Caco-2 (cell line): Measurements from ENCODE around the gene BMERB1. TPM values are rescaled to one million over a fixed set of nuclear protein-coding genes. Genes with fewer than 3 reads are reported as not detected.

Experiments used
- BruUV-seq: library from RNA; stranded (reverse); fragments of 400-500 nt; replicated peaks from 2 replicates; lab custom pipeline; 2021; lab: Mats Ljungman, UMichigan
- CTCF ChIA-PET: fragments of 300-600 bp; sonication (Branson Sonifier 250); formaldehyde crosslinking; loops from one replicate; lab custom pipeline; 2022; ENCODE audit warnings: antibody characterized with exemption; lab: Charles Lee
- POLR2A ChIA-PET: fragments of 300-600 bp; sonication (Branson Sonifier 250); formaldehyde crosslinking; loops from one replicate; lab custom pipeline; 2022; ENCODE audit warnings: antibody characterized with exemption; lab: Charles Lee
- DNase-seq, 2 experiments: peaks; one replicate each; pipeline versions ENCODE4 v3.0.0 to v3.0.0-alpha.2; 2020 to 2022
- H3K27me3 ChIP-seq: replicated peaks from 2 replicates; pipeline ENCODE4 v1.6.0; 2011; ENCODE audit warnings: low read length; ENCODE audit not compliant: control insufficient read depth, insufficient read depth
- H3K36me3 ChIP-seq: 2 replicates; pipeline ENCODE4 v1.5.1; 2011; ENCODE audit warnings: low read length; ENCODE audit not compliant: control insufficient read depth, insufficient read depth
- H3K4me1 ChIP-seq: fragments of 250-450 bp; sonication (Bioruptor Pico); 2 replicates; pipeline ENCODE4 v1.5.1; 2020; ENCODE audit warnings: mild to moderate bottlenecking
- H3K4me3 ChIP-seq: 2 replicates; pipeline ENCODE4 v1.5.1; 2011; ENCODE audit warnings: low read depth, mild to moderate bottlenecking, control low read depth, low read length
- H3K9me3 ChIP-seq: fragments of 250-450 bp; sonication (Bioruptor Pico); 2 replicates; pipeline ENCODE4 v1.5.1; 2020; ENCODE audit warnings: mild to moderate bottlenecking, moderate library complexity
- H3K27ac Mint-ChIP-seq: one replicate; pipeline ENCODE4 v1.8.0; 2022; ENCODE audit warnings: mixed read lengths; ENCODE audit not compliant: unreplicated experiment
- H3K27me3 Mint-ChIP-seq: one replicate; pipeline ENCODE4 v1.8.0; 2022; ENCODE audit warnings: mixed read lengths; ENCODE audit not compliant: insufficient read depth, unreplicated experiment
- H3K36me3 Mint-ChIP-seq: one replicate; pipeline ENCODE4 v1.8.0; 2022; ENCODE audit warnings: mild to moderate bottlenecking, mixed read lengths; ENCODE audit not compliant: insufficient read depth, unreplicated experiment
- H3K4me1 Mint-ChIP-seq: one replicate; pipeline ENCODE4 v1.8.0; 2022; ENCODE audit warnings: low read depth, mixed read lengths; ENCODE audit not compliant: unreplicated experiment
- H3K4me3 Mint-ChIP-seq: one replicate; pipeline ENCODE4 v1.8.0; 2022; ENCODE audit warnings: mild to moderate bottlenecking, moderate library complexity, mixed read lengths; ENCODE audit not compliant: unreplicated experiment
- H3K9me3 Mint-ChIP-seq: one replicate; pipeline ENCODE4 v1.8.0; 2022; ENCODE audit warnings: mixed read lengths; ENCODE audit not compliant: unreplicated experiment
- CTCF ChIP-seq, 2 experiments: fragments of 200-600 bp in 1 of 2; IDR thresholded peaks; 1 replicate in 1 of 2; 2 replicates in 1 of 2; pipeline versions ENCODE4 v1.5.1 to v1.8.0; 2011 to 2022; ENCODE audit warnings: antibody characterized with exemption in 1 of 2, control low read depth in 1 of 2, inconsistent platforms in 1 of 2, low read depth in 1 of 2, low read length in 1 of 2, mild to moderate bottlenecking in 1 of 2, moderate library complexity in 1 of 2; ENCODE audit not compliant: insufficient read depth in 1 of 2, severe bottlenecking in 1 of 2, unreplicated experiment in 1 of 2
- intact Hi-C: fragments of 100-400 bp; cut with micrococcal nuclease; formaldehyde crosslinking; loops from one replicate; pipeline ENCODE4 v1.10.0; 2022; ENCODE audit not compliant: unreplicated experiment
- total RNA-seq: library from RNA; stranded (reverse); gene quantifications from 2 replicates; pipeline ENCODE4 v1.2.3, GENCODE V29; 2022

The BMERB1 gene
- total RNA-seq, 1 experiment from 2014 or later: not detected

- Mint-ChIP-seq H3K27me3 (no peaks in the 10 kb centered on the region), H3K4me3 (no peak overlapping the region), H3K4me1 (peaks cover 9% of the 10 kb centered on the region), H3K36me3 (peaks cover 13% of the 10 kb centered on the region), H3K9me3 (no peaks in the 10 kb centered on the region), H3K27ac (no peak overlapping the region)
- TF ChIP-seq CTCF (IDR thresholded peaks at IDR 0.05; ENCODE audit: insufficient read depth in 1 of 2, low read depth in 1 of 2, low read length in 1 of 2, severe bottlenecking in 1 of 2, unreplicated experiment in 1 of 2): no peak
- intact Hi-C loops: no loop called here
- H3K27me3 ChIP-seq: no peaks in the 10 kb centered on the region
- no peaks in the 10 kb centered on the region for H3K9me3 ChIP-seq
- H3K4me1 ChIP-seq: no peaks in the 10 kb centered on the region
- DNase-seq: no peak
- POLR2A ChIA-PET: no interaction called here
- CTCF ChIA-PET: no interaction called here
- no peak overlapping the region for H3K4me3 ChIP-seq
- no TSS peak for BruUV-seq
- no peaks in the 10 kb centered on the region; the same call in none of the 2 replicates for H3K36me3 ChIP-seq
These were observed 187.5 kb downstream of the BMERB1 start for GRCh38 chr16:15621889-15622288.

- no peak for TF ChIP-seq CTCF (IDR thresholded peaks at IDR 0.05; ENCODE audit: insufficient read depth in 1 of 2, low read depth in 1 of 2, low read length in 1 of 2, severe bottlenecking in 1 of 2, unreplicated experiment in 1 of 2)
- POLR2A ChIA-PET: no interaction called here
These were observed 197.5 kb downstream of the BMERB1 start for GRCh38 chr16:15631730-15632409.

GRCh38 chr16:15635926-15636325, 201.5 kb downstream of the BMERB1 start:
- DNase-seq: no peak
- ChIA-PET CTCF (no interaction called here), POLR2A (no interaction called here)
- H3K4me1 ChIP-seq: no peaks in the 10 kb centered on the region
- Mint-ChIP-seq H3K27ac (no peak overlapping the region), H3K4me3 (no peak overlapping the region), H3K4me1 (no peaks in the 10 kb centered on the region), H3K9me3 (no peaks in the 10 kb centered on the region), H3K27me3 (no peaks in the 10 kb centered on the region), H3K36me3 (peaks cover 22% of the 10 kb centered on the region)
- BruUV-seq: no TSS peak
- no peaks in the 10 kb centered on the region for H3K9me3 ChIP-seq
- H3K36me3 ChIP-seq: peaks cover 3% of the 10 kb centered on the region
- no peak for TF ChIP-seq CTCF (IDR thresholded peaks at IDR 0.05; ENCODE audit: insufficient read depth in 1 of 2, low read depth in 1 of 2, low read length in 1 of 2, severe bottlenecking in 1 of 2, unreplicated experiment in 1 of 2)
- no peak overlapping the region for H3K4me3 ChIP-seq
- intact Hi-C loops: no loop called here
- H3K27me3 ChIP-seq: no peaks in the 10 kb centered on the region

More at GRCh38 chr16:15631730-15632409, 197.5 kb downstream of the BMERB1 start:
- Mint-ChIP-seq H3K27me3 (no peaks in the 10 kb centered on the region), H3K4me3 (no peak overlapping the region), H3K9me3 (no peaks in the 10 kb centered on the region), H3K36me3 (peaks cover 10% of the 10 kb centered on the region), H3K27ac (no peak overlapping the region), H3K4me1 (peaks cover 8% of the 10 kb centered on the region)
- Histone ChIP-seq H3K4me1 (peaks cover 13% of the 10 kb centered on the region), H3K4me3 (no peak overlapping the region), H3K9me3 (no peaks in the 10 kb centered on the region), H3K36me3 (peaks cover 3% of the 10 kb centered on the region), H3K27me3 (no peaks in the 10 kb centered on the region)
- no peak for DNase-seq
- no TSS peak for BruUV-seq
- CTCF ChIA-PET: no interaction called here
- intact Hi-C loops: no loop called here
